ENCODE data around the gene AFAP1L2.

AFAP1L2 gene

GRCh38 chr10:114404171-114405010 is at the start of gene AFAP1L2:
Gene AFAP1L2 (minus strand): TSS chr10:114404502. CDS start chr10:114404455, 47 bp downstream.
- FAIRE-seq (no peak), DNase-seq (ENCODE audit: extremely low spot score, insufficient read length, low read depth) (no peak)

DNA sequence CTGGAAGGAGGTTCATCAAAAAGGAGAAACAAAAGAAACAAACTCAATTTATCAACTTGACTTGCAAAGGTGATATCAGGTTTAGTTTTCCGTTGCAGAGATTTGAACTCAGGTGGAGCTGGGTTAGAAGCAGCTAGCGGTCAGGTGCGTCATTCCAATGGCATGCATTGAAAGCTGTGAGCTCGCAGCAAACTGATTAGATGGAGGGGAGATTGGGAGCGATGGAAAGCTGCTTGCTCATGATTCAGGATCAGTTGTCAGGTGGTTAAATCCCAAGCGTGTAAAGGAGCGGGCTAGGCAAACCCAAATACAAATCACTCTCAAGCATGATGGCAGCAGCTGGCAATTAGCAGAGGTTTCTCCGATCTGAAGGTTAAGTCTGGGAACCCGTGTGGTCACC is 49.3 kb upstream of the AFAP1L2 start:
- no peak for FAIRE-seq
- DNase-seq (ENCODE audit: extremely low spot score, insufficient read length, low read depth) = no peak

DNA sequence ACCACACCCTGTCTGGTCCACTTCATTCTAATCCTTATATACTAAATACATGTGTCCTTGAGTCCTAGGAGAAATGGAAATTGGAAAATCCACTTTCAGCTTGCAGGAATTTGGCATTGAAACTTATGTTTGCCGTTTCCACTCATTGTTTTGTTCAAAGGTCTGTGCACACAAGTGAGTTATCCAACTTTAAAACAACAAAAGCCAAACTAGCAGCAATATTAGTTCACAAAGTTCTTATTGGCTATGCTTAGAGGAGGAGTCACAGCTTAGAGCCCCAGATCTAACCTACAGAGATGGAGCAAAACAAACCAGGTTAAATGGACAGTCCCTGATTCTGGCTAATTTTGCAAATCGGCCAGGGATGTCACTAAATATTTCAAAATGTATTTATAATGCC is 44.6 kb upstream of the AFAP1L2 start:
- DNase-seq (ENCODE audit: extremely low spot score, insufficient read length, low read depth) = no peak
- FAIRE-seq = no peak

- DNase-seq (ENCODE audit: extremely low spot score, insufficient read length, low read depth) (no peak), FAIRE-seq (no peak)
Measured at GRCh38 chr10:114445332-114445731, 41.0 kb upstream of the AFAP1L2 start.

DNA sequence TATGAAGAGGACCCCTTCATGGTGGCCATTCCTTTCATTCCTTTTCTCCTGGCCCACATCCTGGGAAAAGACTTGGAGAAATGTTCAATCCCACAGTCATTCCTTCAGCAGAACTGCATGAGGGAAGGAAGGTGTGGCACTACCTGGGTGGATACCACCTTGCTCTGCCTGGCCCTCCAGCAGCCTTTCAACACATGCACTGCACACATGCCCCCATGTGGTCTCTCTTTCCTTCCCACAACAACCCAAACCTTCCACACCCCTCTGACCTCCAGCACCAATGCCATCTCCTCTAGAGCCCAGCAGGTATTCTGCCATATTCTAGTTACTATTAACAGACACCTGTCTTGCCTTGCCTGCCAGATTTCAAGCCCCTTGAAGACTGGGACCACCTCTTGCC is 40.5 kb upstream of the AFAP1L2 start:
- FAIRE-seq (no peak), DNase-seq (ENCODE audit: extremely low spot score, insufficient read length, low read depth) (no peak)

DNA sequence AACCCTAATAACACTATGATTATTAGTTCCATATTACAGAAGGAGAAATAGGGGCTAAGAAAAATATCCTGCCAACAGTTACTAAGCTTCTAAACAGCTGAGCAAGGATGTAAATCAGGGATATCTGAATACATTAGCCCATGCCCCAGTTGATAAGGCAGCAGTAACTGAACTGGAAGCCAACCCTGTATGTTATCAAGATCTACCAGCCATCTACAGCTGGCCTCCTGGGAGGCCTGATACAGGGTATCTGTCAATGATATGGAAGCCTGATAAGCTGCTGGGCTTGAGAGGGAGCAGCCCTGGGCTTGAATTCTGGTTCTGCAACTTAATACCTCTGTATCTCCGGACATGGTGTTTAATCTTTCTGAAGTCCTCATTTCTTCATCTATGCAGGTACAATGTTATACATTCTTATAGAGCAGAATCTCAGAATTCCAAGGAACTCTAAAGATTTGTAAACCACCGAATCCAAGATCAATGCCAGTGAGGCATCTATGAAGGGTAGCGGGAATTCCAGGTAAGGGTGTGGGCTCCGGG is 37.9 kb upstream of the AFAP1L2 start:
- FAIRE-seq = no peak
- no peak for DNase-seq (ENCODE audit: extremely low spot score, insufficient read length, low read depth)

GRCh38 chr10:114441107-114441506 is 36.8 kb upstream of the AFAP1L2 start:
- DNase-seq (ENCODE audit: extremely low spot score, insufficient read length, low read depth) (no peak), FAIRE-seq (no peak)

- DNase-seq (ENCODE audit: extremely low spot score, insufficient read length, low read depth) = no peak
- FAIRE-seq = peak; percentile 65
Measured at GRCh38 chr10:114437473-114438292, 33.4 kb upstream of the AFAP1L2 start.

GRCh38 chr10:114436941-114437340 is 32.6 kb upstream of the AFAP1L2 start:
- no peak for FAIRE-seq
- DNase-seq (ENCODE audit: extremely low spot score, insufficient read length, low read depth) = no peak

GRCh38 chr10:114432566-114433093 is 28.3 kb upstream of the AFAP1L2 start:
- DNase-seq (ENCODE audit: extremely low spot score, insufficient read length, low read depth) = no peak
- no peak for FAIRE-seq

DNA sequence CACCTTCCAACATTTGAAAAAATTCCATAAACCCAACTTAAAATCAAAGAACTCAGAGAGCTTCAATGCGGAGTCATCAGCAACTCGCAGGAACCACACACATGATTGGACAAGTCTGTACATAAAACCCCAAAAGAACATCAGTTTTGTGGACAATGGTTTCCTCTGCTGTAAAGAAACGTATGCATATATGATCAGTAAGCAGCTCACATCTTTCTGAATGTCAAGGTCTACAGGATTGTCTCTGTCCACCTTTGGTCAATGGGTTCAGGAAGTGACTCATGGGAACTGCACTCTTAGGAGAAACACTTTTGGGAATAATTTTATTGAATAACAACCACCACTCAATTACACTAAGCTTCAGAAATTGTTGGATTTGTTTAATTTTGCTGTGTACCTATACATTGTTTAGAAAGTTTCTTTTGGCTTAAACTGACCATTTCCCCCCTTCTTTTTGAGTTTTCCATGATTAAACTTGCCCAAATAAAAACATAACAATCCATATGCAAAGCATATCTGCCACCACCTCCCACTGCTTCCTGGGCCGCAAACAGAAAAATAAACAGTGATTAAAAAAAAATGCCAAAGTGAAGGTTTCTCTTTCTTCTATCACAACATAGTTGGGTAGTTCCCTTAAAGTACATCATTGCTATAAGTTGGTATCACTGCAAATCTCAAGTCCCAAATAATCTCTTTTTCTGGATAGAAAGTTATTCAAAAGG is 27.3 kb upstream of the AFAP1L2 start:
- FAIRE-seq = no peak
- DNase-seq (ENCODE audit: extremely low spot score, insufficient read length, low read depth) = no peak

GRCh38 chr10:114430688-114431413 is 26.5 kb upstream of the AFAP1L2 start:
- DNase-seq (ENCODE audit: extremely low spot score, insufficient read length, low read depth) (no peak), FAIRE-seq (no peak)

DNA sequence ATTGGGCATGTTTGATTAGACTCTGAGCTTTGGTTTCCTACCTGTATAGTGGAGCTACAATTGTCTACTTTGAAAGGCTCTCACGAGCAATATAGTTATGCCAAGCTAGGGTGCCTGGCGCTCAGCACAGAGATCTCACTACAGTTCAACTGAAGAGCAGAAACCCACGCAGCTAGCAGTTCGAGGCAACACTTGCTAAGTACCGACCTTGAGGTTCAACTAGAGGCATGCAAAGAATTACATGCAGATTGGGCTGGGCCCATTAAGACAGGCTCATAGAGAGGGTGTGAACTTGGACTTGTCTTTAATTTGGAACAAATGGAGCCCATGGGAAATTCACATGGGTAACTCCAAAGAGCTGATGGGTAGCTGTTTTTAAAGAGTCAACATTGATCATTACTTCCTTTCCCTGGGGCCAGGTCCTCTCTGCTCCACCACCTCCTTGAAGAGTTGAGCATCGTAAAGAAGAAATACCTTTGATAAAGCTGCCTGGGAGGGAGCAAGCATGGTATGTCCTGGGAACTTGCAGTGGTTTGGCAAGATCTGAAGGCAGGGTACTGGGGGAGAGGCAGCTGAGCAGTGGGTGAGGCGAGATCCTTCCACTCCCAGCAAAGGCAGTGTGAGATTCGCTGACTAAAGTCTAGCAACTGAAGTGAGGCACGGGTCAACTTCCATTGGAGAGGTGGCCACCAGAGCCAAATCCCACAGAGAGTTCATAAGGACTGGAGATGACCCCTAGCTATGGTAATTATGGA is 25.5 kb upstream of the AFAP1L2 start:
- FAIRE-seq = no peak
- no peak for DNase-seq (ENCODE audit: extremely low spot score, insufficient read length, low read depth)

- DNase-seq (ENCODE audit: extremely low spot score, insufficient read length, low read depth) = no peak
- no peak for FAIRE-seq
Measured at GRCh38 chr10:114427124-114427852, 23.0 kb upstream of the AFAP1L2 start.

GRCh38 chr10:114426476-114426875 is 22.2 kb upstream of the AFAP1L2 start:
- no peak for FAIRE-seq
- no peak for DNase-seq (ENCODE audit: extremely low spot score, insufficient read length, low read depth)

DNA sequence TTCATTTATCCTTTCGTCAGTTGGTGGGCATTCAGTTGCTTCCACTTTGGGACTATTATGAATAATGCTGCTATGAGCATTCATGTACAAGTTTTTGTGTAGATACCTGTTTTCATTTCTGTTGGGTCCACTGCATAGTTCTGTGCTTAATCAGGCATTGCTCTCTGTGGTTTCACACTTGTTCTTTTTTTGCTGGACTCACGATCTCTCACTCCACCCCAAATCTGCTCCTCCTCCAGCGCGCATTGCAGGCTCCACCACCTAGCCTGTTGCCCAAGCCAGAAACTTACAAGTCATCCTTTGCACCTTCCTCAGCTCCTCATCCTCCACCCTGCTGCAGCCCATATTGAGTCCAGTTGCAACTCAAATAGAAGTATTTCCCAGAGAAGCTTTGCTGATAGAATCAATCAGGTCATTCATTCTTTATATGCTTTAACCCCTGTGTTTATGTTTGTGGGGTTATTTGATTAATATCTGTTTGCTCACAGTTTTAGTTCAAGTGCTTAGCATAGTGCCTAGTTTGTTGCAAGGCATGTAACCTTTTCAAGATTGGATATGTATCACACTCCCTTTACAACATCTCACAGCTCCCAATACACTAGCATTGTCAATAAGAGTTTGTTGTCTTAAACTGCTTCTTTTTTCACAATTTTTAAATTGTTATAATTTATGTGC is 16.6 kb upstream of the AFAP1L2 start:
- FAIRE-seq = peak; percentile 72
- no peak for DNase-seq (ENCODE audit: extremely low spot score, insufficient read length, low read depth)

DNA sequence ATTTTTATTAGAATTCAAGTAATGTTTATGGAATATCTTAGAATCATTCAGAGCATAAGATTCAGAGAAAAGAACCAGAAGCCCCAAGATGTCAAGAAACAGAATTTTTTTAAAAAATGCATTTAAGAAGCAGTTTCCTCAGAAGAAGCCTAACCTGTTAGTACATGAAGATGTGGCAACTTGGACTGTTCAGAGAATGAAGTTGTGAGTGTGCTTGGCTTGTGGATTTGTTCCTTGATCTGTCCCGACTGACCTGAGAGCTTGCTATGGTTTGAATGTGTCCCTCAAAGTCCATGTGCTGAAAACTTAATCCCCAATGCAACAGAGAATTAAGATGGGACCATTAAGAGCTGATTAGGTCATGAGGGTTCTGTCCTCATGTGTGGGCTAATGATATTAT is 13.8 kb upstream of the AFAP1L2 start:
- FAIRE-seq (no peak), DNase-seq (ENCODE audit: extremely low spot score, insufficient read length, low read depth) (no peak)

All from GM18507 (cell line).